Lung microvascular endothelial cell (primary cell): Measurements from ENCODE around the gene EIF5A. TPM values are rescaled to one million over a fixed set of nuclear protein-coding genes. Genes with fewer than 3 reads are reported as not detected.

Experiments used
- DNase-seq, 2 donors: peaks; one replicate each; pipeline versions ENCODE4 v3.0.0 to v3.0.0-alpha.2; 2010; ENCODE audit warnings: low read depth in 2 of 2
- total RNA-seq: library from RNA; depleted of rRNA; stranded (reverse); fragments of >200 nt; gene quantifications from 2 replicates; pipeline ENCODE4 v1.2.1, GENCODE V29; 2014

The EIF5A gene
- total RNA-seq, 1 donor from 2014 or later = 385 TPM

DNA sequence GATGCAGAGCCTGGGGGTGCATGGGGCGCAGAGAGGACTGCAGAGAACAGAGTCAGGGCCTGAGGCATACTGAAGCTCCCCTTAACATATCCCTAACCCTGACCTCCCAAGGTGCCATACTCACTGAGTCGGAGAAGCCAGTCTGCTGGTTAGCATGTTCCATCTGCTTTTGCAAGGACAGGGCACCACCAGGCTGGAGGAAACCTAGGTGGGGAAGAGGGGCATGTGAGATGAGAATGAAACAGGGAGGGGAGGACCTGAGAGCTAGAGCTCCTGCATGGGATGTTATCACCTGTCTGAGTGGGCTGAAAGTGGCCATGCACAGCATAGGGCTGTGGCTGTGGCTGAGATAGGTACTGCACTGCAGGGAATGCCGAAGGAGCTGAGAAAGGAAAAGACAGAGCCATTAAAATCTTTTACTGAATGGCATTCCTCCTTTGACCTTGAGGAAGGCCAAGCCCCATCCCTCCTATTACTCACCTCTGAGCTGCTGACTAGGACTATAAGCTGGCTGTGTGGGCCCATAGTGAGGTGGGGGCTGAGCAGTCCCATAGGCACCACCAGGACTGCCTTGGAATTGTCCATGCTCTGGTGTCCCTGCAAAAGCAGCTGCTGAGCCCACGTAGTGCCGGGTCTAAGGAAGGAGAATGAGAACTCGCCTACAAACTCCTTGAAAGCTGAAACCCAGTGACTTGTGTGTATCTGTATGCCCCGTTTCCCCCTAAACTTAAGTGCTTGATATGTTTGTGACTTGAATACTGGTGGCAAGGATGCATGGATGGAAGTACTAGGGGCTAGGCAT is 5.9 kb downstream of the EIF5A start:
- DNase-seq = no peak

DNA sequence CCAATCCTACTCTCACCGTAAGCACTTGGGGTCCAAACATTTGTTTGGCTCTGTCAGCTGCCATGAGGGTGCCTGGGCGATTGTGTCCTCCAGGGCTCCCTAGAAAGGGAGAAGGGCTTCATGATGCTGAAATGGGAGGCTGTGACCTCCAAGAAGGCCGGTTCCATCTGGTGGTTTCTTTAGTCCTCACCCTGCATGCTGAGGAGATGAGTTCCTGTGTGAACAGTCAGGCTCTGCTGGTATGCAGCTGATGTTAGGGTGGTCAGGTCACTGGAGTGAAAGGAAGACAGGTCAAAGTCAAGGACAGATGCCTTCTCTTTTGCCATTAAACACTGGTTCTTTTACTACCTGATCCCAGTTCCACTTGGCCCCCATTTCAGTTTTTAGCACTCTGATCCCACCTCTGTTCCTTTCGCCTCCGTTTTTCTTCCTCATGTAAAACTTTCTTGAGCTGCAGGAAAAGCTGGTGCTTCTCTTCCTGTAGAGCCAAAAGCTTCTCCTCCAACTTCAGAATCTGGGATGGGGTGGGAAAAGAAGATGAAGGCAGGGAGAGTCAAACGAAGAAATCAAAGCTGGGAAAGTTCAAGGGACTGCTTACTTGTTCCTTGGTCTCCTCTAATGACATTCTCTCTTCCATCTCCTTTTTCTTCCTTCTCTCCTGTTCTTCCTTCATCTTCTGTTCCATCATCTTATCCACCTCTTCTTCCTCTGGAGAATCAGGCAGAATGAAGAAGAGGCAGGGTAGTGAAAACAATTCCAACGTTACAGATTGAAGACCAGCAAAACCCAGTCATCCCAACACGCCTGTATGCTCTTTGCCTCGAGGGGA is 6.7 kb downstream of the EIF5A start:
- no peak for DNase-seq

DNA sequence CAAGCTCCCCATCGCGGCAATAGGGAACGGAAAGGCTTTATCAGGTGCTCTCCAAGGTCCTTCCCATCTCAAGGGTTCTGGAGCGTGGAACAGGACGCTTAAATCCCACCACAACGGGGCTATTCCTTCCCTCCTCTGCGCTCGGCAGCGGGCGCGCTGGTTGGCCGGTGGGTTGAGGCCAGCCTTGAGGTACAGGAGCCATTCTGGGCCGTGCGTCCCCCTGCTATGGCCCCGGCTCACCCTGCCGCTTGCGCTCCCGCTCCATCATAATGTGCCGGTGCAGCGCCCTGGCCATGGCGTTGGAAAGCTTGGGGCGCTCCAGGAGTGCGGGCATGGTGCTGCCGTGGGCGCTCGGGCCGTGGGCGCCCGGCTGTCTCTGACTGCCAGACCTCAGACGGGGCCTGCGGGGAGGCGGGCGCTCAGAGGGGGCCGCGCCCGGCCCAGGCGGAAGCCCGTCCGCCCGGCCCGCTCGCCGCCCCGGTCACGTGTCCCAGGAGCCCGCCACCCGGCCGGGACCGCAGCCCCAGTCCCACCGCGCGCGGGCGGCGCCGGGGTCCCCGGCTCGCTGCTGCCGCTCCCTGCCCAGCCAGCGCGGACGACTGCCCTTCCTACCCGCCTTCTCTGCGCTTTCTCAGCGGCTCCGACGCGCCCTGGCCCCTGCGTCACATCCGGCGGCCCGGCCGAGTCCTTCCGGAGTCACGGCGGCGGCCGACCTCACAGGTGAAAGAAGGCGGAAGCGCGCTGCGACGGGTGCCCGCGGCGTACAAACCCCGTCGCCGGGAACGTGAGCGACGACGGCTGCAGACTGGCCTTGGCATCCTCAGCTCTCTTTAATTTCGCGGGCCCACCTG is 7.5 kb downstream of the EIF5A start, which contains the start of gene GPS2:
TSS of gene GPS2 (minus strand) at position 642 of the 851 bp plus-strand sequence. CDS start at position 334, 308 bp downstream.
- DNase-seq = peak; percentile 85 to 91

- DNase-seq = no peak
These were observed 8.3 kb downstream of the EIF5A start for GRCh38 chr17:7315570-7316235.

- no peak for DNase-seq
These were observed 9.9 kb downstream of the EIF5A start for GRCh38 chr17:7317161-7317803.

- DNase-seq = no peak
These were observed 10.9 kb downstream of the EIF5A start for GRCh38 chr17:7318121-7318860.

GRCh38 chr17:7321466-7321865 is 14.0 kb downstream of the EIF5A start:
- no peak for DNase-seq

DNA sequence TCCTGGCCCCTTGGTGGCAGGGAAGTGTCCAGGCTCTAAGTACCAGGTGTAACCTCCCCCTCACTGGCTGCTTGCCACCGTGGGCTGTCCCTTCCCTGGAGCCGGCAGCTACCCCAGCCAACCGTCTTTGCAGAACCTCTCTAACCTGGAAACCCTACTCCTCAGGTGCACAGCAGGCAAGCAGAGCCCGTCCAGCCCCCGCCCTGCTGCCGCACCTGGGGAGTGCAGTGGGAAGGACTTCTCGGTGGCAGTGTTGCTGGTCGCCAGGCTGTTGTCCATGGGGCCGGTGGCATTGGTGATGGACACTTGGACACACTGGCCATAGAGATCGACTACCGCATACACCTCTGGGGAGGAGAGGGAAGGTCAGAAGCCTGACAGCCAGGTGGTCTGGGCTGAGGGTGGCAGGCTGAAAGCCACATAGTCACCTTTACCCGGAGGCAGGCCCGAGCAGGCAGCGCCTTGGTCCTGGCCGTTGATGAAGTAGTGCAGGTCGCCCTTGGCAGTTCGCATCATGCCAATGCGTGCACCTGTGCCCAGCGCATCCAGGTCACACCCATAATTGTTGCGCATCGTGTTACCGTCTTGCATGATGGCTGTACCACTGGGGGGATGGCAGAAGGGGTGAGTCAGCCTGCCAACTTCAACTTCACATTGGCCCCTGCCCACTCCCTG is 15.2 kb downstream of the EIF5A start:
- no peak for DNase-seq

GRCh38 chr17:7323731-7324437 is 16.5 kb downstream of the EIF5A start:
- peak; percentile 42 to 67 for DNase-seq

DNA sequence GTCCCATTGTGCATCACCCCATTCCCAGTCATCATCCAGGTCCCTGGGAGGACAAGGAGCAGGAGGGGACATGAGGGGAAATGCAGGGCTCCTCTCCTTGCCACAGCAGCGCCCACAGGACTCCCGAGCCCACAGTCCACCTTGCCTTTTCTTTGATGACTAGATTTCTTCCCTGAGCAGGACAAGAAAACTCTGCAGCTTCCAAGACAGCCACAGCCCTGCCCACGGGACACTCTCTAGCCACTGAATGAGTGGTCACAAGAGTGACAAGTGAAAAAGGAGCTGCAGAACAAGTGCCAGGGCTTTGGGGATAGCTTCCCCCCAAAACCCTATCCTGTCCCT is 17.0 kb downstream of the EIF5A start:
- no peak for DNase-seq

GRCh38 chr17:7325031-7325528 is 17.7 kb downstream of the EIF5A start:
- DNase-seq = no peak

- no peak for DNase-seq
These were observed 18.8 kb downstream of the EIF5A start for GRCh38 chr17:7326186-7326585.

DNA sequence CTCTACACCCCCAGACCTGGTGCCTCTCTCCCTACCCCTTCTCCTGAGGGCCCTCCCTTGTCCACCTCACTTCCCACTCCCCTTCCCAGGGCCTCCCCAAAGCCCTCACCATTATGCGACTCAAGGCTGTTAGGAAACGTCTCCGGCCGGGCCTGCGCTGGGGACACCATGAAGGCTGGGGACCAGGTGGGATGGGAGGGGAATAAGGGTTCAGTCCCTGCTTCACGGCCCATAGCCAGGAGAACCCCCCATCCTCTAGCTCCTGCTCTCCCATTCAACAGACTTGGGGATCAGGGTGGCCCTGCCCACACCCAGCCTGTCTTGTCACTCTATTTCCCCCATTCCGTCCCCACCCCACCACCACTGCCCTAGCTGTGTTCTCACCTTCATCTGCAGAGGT is 19.6 kb downstream of the EIF5A start:
- DNase-seq = no peak

- DNase-seq = no peak
These were observed 20.1 kb downstream of the EIF5A start for GRCh38 chr17:7327501-7327900.

DNA sequence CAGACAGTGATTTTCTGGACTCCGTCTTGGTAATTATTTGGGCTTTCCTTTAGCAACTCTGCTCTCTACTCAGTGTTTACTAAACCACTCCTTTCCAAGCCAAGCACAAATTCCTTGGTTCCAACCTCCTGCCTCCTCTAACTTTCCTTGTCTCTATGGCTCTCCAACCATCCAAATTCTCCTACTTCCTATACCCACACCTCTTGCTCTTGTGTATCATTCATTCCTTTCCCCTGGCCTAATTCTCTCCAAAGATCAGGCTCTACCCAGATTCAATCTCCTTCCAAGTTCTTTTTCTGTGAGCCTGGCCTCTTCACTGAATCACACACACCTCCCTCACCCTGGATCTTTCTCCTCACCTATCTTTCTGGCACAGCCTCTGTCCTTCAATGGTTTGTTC is 20.6 kb downstream of the EIF5A start:
- DNase-seq = no peak

DNA sequence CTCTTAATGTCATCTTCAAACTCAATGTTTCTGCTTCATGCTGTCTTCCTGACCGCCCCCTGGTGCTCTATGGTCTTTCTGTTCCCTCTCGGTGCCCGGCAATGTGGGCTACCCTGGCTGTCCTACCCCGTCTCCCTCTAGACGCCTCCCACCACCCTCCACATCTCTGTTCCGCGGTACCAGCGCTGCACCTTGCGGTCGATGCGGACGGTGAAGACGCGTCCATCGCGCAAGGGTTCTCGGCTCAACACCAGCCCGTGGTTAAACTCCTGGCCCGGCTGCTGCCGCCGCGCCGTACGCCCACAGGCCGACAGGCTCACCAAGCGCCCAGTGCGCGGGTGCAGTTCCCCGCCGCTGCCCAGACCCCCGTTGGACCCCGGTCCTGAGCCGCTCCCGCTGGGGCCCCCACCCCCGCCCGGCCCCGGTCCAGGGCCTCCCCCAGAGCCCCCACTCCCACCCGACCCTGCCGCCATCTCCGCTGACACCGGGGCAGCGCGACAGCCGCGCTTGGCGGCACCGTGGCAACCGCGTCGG is 21.5 kb downstream of the EIF5A start, which contains the start of gene NEURL4:
TSS of gene NEURL4 (minus strand) at position 496 of the 534 bp plus-strand sequence. CDS start at position 473, 23 bp downstream.
- DNase-seq = no peak

DNA sequence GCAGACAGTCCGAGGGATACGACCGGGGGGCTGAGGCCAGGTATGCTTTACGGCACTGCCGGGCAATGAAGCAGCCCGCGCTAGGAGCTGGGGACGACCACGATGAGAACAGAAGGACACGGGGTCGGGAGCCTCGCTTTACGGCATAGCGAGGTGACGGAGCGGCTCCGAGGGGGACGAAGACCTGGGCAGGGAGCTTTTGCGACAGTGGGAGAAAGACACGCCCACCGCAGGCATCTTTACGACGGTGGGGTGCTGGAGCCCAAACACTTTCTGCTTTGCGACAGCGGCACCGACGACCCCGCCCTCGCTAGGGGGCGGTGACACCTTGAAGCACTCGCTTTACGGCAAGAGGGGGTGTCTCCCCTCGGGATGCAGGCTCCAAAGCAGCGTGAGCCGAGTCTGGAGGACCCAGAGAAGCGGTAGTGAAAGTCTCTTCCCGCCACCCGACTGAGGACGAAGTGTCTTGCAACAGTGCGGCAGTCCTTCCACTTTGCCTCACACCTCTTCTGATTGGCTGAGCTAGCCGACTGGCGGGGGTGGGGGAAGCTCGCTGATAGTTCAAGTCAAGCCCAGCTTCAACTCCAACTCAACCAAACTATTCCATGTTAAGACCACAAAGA is 22.1 kb downstream of the EIF5A start:
- DNase-seq = peak; percentile 99
